GM12801 (cell line): ENCODE results near the gene COQ10B.

Experiments used
- TF ChIP-seq, protein P1 (sequence below): IDR thresholded peaks from one replicate; pipeline ENCODE4 v1.5.1; 2011; ENCODE audit warnings: control low read depth; ENCODE audit not compliant: insufficient read length; ENCODE audit errors: extremely low read depth

Gene COQ10B

DNA sequence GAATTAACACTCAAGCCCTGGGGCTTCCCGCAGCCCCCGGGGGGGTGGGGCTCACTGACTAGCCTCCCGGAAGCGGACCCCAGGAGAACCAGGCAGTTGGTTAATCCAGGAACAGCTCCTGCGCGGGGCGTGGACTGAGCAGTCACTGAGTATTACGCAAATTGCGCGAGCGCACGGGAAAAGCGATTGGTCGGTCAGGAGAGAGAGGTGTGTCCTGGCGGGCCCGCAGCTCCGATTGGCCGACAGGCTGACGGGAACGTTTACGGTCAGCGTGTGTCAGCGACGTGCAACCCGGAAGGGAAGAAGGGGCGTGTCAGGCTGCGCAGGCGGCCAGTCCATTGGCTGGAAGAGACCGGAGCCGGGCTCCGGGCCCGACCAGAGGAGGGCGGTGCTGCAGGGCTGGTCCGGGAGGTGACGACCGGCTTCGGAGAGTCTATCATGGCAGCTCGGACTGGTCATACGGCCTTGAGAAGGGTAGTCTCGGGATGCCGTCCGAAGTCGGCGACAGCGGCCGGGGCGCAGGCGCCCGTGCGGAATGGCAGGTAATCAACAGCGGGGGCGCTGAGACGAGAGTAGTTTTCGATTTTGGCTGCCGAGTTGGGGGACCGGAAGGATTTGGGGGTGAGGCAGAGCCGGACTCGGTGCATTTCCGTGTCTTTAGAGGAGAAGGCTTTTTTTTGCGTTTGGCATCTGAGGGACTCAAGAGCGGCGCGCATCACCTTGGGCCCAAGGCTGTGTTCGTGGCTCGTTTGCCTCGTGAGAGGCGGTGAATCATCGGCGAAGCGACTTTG lies at the start of gene COQ10B:
Gene COQ10B (plus strand): TSS at position 430 of the 791 bp plus-strand sequence. CDS start 9 bp downstream, at position 439.
- TF ChIP-seq, protein P1, sequence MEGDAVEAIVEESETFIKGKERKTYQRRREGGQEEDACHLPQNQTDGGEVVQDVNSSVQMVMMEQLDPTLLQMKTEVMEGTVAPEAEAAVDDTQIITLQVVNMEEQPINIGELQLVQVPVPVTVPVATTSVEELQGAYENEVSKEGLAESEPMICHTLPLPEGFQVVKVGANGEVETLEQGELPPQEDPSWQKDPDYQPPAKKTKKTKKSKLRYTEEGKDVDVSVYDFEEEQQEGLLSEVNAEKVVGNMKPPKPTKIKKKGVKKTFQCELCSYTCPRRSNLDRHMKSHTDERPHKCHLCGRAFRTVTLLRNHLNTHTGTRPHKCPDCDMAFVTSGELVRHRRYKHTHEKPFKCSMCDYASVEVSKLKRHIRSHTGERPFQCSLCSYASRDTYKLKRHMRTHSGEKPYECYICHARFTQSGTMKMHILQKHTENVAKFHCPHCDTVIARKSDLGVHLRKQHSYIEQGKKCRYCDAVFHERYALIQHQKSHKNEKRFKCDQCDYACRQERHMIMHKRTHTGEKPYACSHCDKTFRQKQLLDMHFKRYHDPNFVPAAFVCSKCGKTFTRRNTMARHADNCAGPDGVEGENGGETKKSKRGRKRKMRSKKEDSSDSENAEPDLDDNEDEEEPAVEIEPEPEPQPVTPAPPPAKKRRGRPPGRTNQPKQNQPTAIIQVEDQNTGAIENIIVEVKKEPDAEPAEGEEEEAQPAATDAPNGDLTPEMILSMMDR = no peak

DNA sequence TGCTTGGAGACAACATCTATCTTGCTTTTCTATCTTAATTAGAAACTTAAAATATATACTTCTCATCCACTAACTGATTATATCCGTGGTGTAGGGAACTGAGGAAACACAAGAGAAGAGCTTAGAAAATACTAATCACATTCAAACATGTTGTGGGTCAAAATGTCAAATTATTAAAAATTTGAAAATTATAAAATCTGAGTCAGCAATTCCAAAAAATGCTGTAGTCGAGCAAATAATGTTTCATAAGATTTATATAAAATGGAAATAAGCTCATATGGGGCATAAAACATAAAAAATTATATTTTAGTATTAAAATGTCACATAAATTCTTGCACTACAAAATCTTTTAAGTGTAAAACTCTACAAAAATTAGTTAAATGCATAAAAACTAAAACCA lies 47.8 kb upstream of the COQ10B start:
- TF ChIP-seq, protein P1 = no peak

DNA sequence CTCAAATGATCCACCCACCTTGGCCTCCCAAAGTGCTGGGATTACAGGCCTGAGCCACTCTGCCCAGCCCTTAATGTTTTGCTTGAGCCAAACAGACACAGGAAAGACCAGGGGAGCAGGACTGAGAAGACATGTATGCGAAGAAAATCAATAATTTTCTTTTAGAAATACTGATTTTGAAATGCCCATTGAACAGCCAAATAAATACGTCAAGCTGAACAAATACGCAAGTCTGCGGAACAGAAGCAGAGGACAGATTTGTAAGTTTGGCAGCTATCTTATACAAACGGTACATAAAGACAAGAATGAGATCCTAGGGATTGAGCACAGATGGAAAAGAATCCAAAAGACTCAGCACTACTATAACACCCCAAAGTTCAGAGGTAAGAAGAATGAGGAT lies 39.3 kb upstream of the COQ10B start:
- TF ChIP-seq, protein P1 = no peak

DNA sequence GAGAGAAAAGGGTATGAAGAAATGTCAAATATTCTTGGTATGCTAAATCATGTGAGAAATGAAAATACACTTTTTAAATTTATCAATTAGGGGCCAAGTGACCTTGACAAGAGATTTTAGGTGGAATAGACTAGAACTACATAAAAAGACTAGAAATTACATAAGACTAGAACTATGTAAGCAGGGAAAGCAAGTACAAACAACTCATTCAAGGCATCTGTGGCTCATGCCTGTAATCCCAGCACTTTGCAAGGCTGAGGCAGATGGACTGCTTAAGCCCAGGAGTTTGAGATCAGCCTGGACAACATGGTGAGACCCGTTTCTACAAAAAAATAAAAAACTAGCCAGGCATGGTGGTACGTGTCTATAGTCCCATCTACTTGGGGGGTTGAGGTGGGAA lies 38.8 kb upstream of the COQ10B start:
- TF ChIP-seq, protein P1 = no peak

DNA sequence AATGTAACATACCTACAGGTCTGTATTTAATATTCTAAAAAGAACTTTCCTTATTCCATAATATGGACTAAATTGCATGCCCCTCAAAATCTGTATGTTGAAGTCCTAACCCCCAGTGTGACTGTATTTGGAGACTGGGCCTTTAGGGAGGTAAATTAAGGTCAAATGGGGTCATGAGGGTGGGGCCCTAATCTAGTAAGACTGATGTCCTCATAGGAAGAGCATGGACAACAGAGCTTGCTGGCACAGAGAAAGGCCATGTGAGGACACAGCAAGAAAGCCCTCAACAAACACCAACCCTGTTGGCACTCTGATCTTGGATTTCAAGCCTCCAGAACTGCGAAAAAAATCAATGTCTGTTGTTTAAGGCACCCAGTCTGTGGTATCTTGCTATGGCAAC lies 37.1 kb upstream of the COQ10B start:
- TF ChIP-seq, protein P1 = no peak

DNA sequence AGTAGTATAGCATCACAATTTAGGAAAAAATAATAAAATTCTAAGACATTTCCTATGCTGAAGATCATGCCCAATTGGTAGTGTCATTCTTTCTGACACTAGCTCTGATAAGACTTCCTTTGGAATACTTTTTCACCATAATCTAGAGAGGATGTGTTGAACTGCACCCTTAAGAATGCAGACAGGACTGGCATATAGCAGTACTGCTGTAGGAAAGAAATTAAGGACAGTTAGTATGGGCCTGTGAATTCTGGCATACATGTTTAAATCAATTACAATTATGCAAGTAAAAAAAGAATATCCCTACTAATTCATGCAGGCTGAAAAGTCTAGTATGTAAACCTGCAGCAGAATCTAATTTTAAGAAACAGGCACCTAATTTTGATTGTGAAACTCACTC lies 33.9 kb upstream of the COQ10B start:
- TF ChIP-seq, protein P1 = no peak

DNA sequence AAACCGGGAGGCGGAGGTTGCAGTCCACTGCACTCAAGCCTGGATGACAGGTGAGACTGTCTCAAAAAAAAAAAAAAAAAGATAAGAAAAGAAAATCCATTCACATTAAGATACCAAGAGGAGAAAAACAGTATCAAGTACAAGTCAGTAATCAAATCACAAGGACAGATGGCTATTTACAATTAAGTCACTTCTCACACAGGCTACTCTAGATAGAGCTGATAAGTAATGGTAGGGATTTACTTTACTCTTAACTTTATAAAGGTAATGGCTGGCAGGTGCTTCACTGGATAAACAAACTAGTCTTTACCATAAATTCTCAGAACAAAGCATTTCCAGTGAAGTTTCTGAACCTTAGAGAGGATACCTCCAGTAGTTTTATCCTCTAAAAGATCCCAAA lies 30.0 kb upstream of the COQ10B start:
- TF ChIP-seq, protein P1 = no peak
